HL-60/S4 (cell line): Measurements from ENCODE around the gene CRTC2.

ENCODE experiments used
- in situ Hi-C: fragments of 300-500 bp; cut with MboI; formaldehyde crosslinking; loops from 2 replicates; pipeline ENCODE4 v1.14.3; 2022; ENCODE audit warnings: low sequenced_read_pairs

Gene CRTC2

GRCh38 chr1:153976819-153977249 is 18.4 kb upstream of the CRTC2 start:
- in situ Hi-C loops, result no loop called here

- in situ Hi-C loops, result no loop called here
Measured at GRCh38 chr1:153973525-153973924, 15.1 kb upstream of the CRTC2 start.

- in situ Hi-C loops, result no loop called here
Measured at GRCh38 chr1:153973071-153973470, 14.7 kb upstream of the CRTC2 start.

GRCh38 chr1:153970346-153970745 is 11.9 kb upstream of the CRTC2 start:
- in situ Hi-C loops, result no loop called here

- in situ Hi-C loops, result no loop called here
Measured at GRCh38 chr1:153968972-153969371, 10.6 kb upstream of the CRTC2 start.

GRCh38 chr1:153968408-153968807 is 10.0 kb upstream of the CRTC2 start:
- in situ Hi-C loops, result no loop called here

GRCh38 chr1:153968000-153968363 is 9.6 kb upstream of the CRTC2 start:
- in situ Hi-C loops, result no loop called here

- in situ Hi-C loops, result no loop called here
Measured at GRCh38 chr1:153967107-153967999, 8.9 kb upstream of the CRTC2 start, which contains the start of gene CREB3L4. Gene CREB3L4 (plus strand): TSS chr1:153967902. CDS start chr1:153968526, 624 bp downstream.

- in situ Hi-C loops, result no loop called here
Measured at GRCh38 chr1:153963850-153964331, 5.5 kb upstream of the CRTC2 start.

- in situ Hi-C loops, result no loop called here
Measured at GRCh38 chr1:153963030-153963849, 4.8 kb upstream of the CRTC2 start, which contains the start of gene SLC39A1. Gene SLC39A1 (minus strand): TSS chr1:153963537. CDS start chr1:153962715, 822 bp downstream.

- in situ Hi-C loops, result no loop called here
Measured at GRCh38 chr1:153962088-153963029, 3.9 kb upstream of the CRTC2 start.

GRCh38 chr1:153961421-153961820 is 3.0 kb upstream of the CRTC2 start:
- in situ Hi-C loops, result no loop called here

- in situ Hi-C loops, result no loop called here
Measured at GRCh38 chr1:153960206-153960605, 1.8 kb upstream of the CRTC2 start.

GRCh38 chr1:153959454-153959853 is 1.0 kb upstream of the CRTC2 start:
- in situ Hi-C loops, result no loop called here

GRCh38 chr1:153958961-153959260 is 499 bp upstream of the CRTC2 start:
- in situ Hi-C loops, result no loop called here

- in situ Hi-C loops, result no loop called here
Measured at GRCh38 chr1:153957744-153958110, 685 bp downstream of the CRTC2 start.

GRCh38 chr1:153956997-153957715 is 1.3 kb downstream of the CRTC2 start:
- in situ Hi-C loops, result no loop called here

- in situ Hi-C loops, result no loop called here
Measured at GRCh38 chr1:153954826-153955225, 3.6 kb downstream of the CRTC2 start.

- in situ Hi-C loops, result no loop called here
Measured at GRCh38 chr1:153953859-153954365, 4.5 kb downstream of the CRTC2 start.

GRCh38 chr1:153951801-153952200 is 6.6 kb downstream of the CRTC2 start:
- in situ Hi-C loops, result no loop called here
